K562 (cell line): ENCODE data around the gene FUT6. TPM values are rescaled to one million over a fixed set of nuclear protein-coding genes. Genes with fewer than 3 reads are reported as not detected.

Experiments
- ARID1B ChIP-seq: fragments of 450-650 bp; IDR thresholded peaks from 2 replicates; pipeline ENCODE4 v1.6.1; 2016; ENCODE audit warnings: antibody characterized with exemption, mild to moderate bottlenecking, inconsistent platforms
- CCAR2 ChIP-seq: fragments of 200-400 bp; formaldehyde crosslinking; IDR thresholded peaks from 2 replicates; pipeline ENCODE4 v1.6.1; 2017; ENCODE audit warnings: mild to moderate bottlenecking, low read depth, low read length
- COPS2 ChIP-seq: fragments of 450-650 bp; conservative IDR thresholded peaks from 2 replicates; pipeline ENCODE4 v1.6.1; 2016; ENCODE audit warnings: mild to moderate bottlenecking, moderate library complexity
- CUX1 ChIP-seq: fragments of 200-800 bp; sonication (Bioruptor generic); IDR thresholded peaks from 2 replicates; pipeline ENCODE4 v1.6.1; 2016; ENCODE audit warnings: missing genetic modification characterization, missing compliant biosample characterization
- DNMT1 ChIP-seq: fragments of 450-650 bp; IDR thresholded peaks from 2 replicates; pipeline ENCODE4 v1.6.1; 2016; ENCODE audit warnings: antibody characterized with exemption, mild to moderate bottlenecking
- EWSR1 ChIP-seq: fragments of 450-650 bp; IDR thresholded peaks from 2 replicates; pipeline ENCODE4 v1.6.1; 2018; ENCODE audit warnings: borderline replicate concordance, mild to moderate bottlenecking, low read depth, moderate library complexity; ENCODE audit not compliant: partially characterized antibody
- HDAC2 ChIP-seq: fragments of 450-650 bp; IDR thresholded peaks from 2 replicates; pipeline ENCODE4 v1.6.1; 2016; ENCODE audit warnings: mild to moderate bottlenecking
- HMGXB4 ChIP-seq: sonication (generic); formaldehyde crosslinking; IDR thresholded peaks from 2 replicates; pipeline ENCODE4 v1.8.1; 2023; ENCODE audit warnings: mild to moderate bottlenecking, missing genetic modification reagents
- JUN ChIP-seq, 2 experiments: sonication (generic) in 1 of 2; formaldehyde crosslinking in 1 of 2; IDR thresholded peaks; 2 replicates each; pipeline versions ENCODE4 v1.6.1 to v1.8.0; 2012 to 2022; ENCODE audit warnings: borderline replicate concordance in 2 of 2, mild to moderate bottlenecking in 2 of 2, improper control_type of control experiment in 1 of 2, low read depth in 1 of 2, low read length in 1 of 2, missing genetic modification reagents in 1 of 2
- NFRKB ChIP-seq: fragments of 450-650 bp; IDR thresholded peaks from 2 replicates; pipeline ENCODE4 v1.6.1; 2016; ENCODE audit warnings: low read depth
- PREB ChIP-seq: sonication (generic); formaldehyde crosslinking; IDR thresholded peaks from 2 replicates; pipeline ENCODE4 v1.8.1; 2023; ENCODE audit warnings: mild to moderate bottlenecking, missing genetic modification reagents
- ZNF398 ChIP-seq: fragments of 250-450 bp; sonication (Bioruptor Pico); IDR thresholded peaks from 2 replicates; pipeline ENCODE4 v1.8.0; 2021; ENCODE audit warnings: moderate library complexity, mild to moderate bottlenecking, inconsistent platforms
- ZNF507 ChIP-seq: conservative IDR thresholded peaks from 2 replicates; pipeline ENCODE4 v1.6.1; 2017; ENCODE audit warnings: missing genetic modification characterization, missing compliant biosample characterization
- ZNF583 ChIP-seq: fragments of 250-450 bp; sonication (Bioruptor Pico); IDR thresholded peaks from 2 replicates; pipeline ENCODE4 v1.4.0; 2020
- polyA plus RNA-seq, 8 experiments: library from polyadenylated mRNA; depleted of rRNA in 4 of 8; stranded (reverse) in 5 of 8; unstranded in 3 of 8; fragments of >200 nt; fragmentation: Nextera tagmentation in 2 of 8; fragmentation: Illumina TruSeq in 1 of 8; extraction: Ambion mirVana in 2 of 8; extraction: Trizol in 1 of 8; gene quantifications; 2 replicates each; pipeline versions ENCODE4 v1.2.1 to v1.2.3, GENCODE V29; 2011 to 2014; ENCODE audit warnings: inconsistent platforms in 1 of 8, missing spikeins in 1 of 8
- total RNA-seq, 7 experiments: library from RNA; depleted of rRNA in 6 of 7; stranded (reverse); fragments of >200 nt in 6 of 7; fragmentation: Illumina TruSeq in 2 of 7; extraction: Trizol in 2 of 7; gene quantifications; 2 replicates each; pipeline versions ENCODE4 v1.2.1 to v1.2.3, GENCODE V29; 2011 to 2021; ENCODE audit warnings: low replicate concordance in 1 of 7

The FUT6 gene
- total and polyA plus RNA-seq, 9 of the 15 experiments (the other 6 are each of a cell fraction or from before 2014, with no cell fraction given): 0.04 TPM; not detected in 8

- TF ChIP-seq JUN (IDR thresholded peaks at IDR 0.05; ENCODE audit: borderline replicate concordance, low read depth, low read length): no peak
- no peak for TF ChIP-seq JUN (CRISPR knock-in tag; IDR thresholded peaks at IDR 0.05; ENCODE audit: borderline replicate concordance)
- TF ChIP-seq ZNF583 (CRISPR knock-in tag): no peak
- TF ChIP-seq HDAC2: 0 out of 2 replicates have a peak, but pooled peaks have one; percentile 23
- TF ChIP-seq DNMT1: no peak
- TF ChIP-seq CCAR2: no peak
- TF ChIP-seq PREB: no peak
- no peak for TF ChIP-seq CUX1 (CRISPR knock-in tag)
- no peak for TF ChIP-seq ZNF398 (CRISPR knock-in tag)
- no peak for TF ChIP-seq ZNF507
- no peak for TF ChIP-seq HMGXB4 (CRISPR knock-in tag)
- TF ChIP-seq COPS2: no peak
- 0 out of 2 replicates have a peak, but pooled peaks have one; percentile 12 for TF ChIP-seq ARID1B
- no peak for TF ChIP-seq NFRKB
- TF ChIP-seq EWSR1: no peak
Observed at GRCh38 chr19:5805462-5806132, 33.9 kb downstream of the FUT6 start (continued).
